SKM-1 (cell line): ENCODE data around the gene LELP1.
"Not testable (repeated sequence)": the region's sequence is repeated elsewhere in the genome, so short reads cannot be mapped to it uniquely, and the experiment has no call there.

Experiments used
- DNase-seq: peaks from one replicate; lab custom pipeline; 2025; ENCODE audit not compliant: unreplicated experiment; lab: John Stamatoyannopoulos, UW

LELP1 gene

DNA sequence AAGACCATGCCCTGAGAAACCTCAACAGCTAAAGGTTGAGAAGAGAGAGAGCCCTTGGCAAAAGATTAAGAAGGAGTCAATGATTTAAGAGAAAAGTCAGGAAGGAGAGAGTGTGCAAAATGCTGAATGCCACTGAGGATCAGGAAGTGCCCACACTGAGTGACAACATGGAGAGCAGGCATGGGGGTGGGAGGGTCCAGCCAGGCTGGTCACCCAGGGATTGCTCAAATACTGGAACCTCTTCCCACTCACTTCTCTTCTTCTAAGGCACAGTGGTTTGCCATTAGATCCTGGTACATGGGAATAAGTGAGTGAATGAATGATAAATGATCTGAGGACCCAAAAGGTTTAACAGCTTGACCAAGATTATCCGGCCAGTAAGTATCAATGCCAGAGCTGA lies 25.3 kb downstream of the LELP1 start:
- no peak for DNase-seq

DNA sequence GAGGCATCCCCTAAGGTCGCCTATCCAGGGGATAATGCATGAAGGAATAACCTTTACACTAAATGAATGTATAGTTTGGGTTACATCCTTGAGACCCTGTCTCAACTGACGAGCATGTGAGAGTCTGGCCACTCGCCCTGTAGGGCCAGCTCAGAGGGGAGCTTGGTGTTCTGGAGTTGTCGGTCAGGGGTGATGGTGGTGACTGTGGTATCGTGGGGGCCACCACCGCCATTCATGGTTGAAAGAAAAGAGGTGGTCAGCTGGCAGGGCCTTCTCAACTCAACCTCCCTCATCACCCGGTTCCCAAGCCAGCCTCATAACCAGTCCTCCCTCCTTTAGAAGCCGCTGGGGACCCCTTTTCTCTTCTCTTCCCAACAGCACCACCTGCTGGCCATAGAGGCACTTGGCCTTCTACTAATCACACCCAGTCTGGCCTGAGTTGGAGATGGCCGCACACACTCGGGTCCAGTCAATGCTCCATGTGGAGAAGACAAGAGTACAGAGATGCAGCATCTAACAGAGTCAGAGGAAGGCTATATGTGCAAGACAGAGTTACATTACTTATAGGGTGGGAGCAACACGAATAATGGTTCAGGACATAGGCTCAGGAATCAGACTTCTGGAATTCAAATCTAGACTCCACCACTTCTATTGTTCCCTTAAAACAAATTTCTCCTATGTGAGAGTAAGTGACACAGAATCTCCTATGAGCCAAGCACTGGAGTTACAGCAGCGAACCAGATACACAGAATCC lies 26.0 kb downstream of the LELP1 start:
- DNase-seq = not testable (repeated sequence)

DNA sequence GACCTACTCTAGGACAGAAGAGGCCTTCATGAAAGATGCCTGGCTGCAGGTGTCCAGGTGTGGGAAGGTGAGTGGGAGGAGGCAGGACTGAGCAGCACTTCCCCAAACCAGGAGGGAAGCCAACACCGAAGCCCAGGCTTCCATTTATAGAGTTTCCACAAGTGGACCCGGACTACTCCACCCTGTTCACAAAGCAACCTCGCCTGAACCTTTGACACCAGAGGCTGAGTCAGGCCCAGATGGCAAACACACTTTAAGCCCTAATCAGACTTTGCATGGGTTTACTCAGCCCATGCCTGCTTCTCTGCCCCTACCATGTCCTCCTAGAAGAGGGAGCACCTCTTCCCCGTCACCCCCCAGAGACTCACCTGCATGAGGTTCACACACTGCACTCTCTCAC lies 28.1 kb downstream of the LELP1 start:
- DNase-seq = no peak

DNA sequence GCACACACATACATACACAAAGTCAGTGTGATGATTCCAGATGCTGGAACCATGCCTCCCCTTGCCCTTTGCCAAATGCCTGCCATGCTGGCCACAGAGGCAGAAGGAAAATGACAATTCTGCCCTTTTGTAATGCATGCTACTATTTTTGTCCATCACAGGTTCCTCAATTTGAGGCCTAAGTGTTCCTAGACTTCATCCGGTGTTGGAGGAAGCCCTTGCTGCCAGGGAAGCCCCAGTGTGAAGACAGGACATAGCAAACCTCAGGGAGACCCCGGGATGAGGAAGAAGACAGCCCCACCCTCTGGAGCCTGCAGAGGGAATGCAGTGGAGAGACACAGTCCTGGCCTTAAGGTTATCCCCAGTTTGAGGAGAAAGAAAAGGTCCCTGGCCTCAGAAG lies 28.6 kb downstream of the LELP1 start:
- DNase-seq = peak; percentile 38

DNA sequence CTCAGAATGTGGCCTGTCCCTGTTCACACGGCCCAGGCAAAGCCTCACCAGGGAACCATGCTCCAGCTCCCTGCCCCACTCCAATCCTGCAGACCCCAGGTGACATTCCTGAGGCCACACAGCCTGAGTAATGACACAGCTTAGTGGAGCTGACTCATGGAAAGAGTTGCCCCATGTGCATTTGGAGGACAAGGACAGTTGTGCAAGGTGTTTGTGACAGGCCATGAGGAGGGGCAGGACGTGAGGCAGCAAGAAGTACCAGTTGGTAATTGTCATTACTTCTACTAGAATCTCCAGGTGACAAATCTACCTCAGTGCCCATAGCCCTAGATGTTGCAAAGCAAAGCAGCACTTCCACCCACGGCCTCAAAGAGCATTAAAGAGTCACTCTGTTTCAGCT lies 29.3 kb downstream of the LELP1 start:
- DNase-seq = no peak

DNA sequence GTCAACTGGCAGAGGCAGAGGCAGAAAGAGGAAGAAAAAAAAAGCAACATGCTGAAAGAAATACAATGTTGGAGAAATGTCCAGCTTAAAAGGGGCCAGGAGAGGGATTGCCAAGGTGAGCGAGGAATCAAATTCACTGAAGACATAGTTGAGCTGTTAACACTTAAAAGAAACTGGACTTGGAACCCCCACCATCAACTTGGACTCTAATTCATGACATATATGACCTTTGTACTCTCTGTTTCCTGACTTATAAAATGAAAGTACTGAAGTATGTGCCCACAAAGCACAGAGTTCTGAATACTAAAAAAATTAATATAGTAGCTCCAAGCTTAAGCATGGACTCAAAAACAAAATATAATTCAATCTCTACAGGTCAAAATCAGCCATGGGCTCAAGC lies 30.2 kb downstream of the LELP1 start:
- DNase-seq = no peak

DNA sequence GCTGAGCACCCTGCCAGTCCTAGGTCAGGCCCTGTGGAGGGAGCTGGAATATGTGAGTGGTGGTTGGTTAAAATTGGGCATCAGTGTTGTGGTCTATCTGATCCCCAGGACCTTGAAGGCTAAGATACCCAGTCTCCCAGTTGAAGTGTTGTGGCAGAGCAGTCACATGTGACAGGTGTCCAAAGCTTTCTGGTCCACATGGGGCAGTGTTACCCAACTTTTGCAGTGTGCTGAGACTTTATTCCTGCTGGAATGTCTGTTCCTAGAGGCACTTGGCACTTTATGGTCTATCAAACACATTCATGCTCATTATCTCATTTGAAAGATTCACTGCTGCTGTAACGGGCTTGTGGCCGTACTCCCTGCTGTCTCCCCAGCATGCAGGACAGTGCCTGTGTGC lies 35.3 kb downstream of the LELP1 start:
- DNase-seq = no peak

DNA sequence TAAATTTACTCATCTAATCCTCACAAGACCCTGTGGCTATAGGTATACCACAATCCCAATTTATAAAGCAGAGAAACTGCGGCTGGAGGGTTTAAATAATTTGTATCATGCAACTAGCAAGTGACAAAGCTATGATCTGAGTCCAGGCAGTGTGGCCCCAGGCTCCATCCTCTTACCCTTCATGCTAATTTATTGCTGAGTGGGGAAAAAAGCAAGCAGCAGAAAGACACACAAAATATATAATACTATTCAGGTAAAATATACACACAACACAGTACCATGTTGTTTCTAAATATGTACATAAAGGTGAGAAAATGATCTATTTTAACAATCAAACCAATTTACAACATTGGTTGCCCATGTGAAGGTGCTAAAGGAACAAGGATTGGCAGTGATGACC lies 38.9 kb downstream of the LELP1 start:
- DNase-seq = no peak

DNA sequence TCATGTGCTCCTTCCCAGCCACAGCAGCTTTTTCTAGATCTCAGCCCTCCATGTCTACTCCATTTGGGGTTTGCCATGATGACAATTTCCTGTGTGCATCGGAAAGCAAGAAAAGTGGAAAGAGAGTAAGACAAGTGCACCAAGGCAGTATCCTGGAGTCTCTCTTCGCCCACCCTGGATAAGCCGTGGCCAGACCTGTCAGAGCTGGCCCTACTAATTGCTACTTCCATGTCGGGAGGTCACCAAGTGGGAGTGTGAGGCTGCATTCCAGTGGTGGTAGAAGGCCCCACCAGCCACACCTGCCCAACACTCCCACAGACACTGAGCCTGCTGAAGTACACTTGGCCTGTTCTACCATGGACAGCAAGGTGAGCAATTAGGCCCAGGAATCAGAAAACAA lies 42.2 kb downstream of the LELP1 start:
- no peak for DNase-seq

DNA sequence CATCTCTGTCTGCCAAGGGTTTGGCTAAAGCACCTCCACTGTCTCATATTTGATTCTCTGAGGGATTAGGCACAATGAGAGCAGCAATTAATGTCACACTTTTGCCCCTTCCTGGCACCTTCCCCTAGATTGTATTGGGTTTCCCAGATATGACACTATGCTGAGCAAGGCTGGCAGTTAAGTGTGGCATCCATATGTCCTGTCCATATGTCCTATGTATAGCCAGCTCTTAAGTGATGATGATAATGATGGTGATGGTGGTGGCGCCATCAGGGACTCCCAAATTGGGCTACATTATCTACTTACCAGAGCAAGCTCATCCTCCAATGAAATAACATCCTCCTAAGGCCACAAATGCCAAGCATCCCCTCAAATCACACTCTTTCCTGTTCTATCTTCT lies 42.8 kb downstream of the LELP1 start:
- no peak for DNase-seq

DNA sequence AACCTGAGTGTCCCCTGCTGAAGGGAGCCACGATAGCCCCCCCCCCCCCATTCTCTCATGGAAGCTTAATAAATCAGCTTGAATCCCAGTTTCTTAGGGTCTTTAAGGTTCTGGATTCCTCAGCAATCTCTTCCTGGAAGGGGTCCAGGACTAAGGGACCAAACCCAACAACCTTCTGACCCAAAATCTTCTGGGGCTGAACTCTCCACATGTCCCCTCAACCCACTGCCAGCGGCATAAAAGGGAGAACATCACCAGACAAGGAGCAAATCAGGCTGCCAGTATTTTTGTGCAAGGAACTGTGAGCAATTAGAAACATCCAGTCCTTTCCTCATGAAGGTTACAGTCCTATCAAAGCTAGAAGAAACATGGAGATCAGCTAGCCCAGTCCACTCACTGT lies 43.6 kb downstream of the LELP1 start:
- no peak for DNase-seq

DNA sequence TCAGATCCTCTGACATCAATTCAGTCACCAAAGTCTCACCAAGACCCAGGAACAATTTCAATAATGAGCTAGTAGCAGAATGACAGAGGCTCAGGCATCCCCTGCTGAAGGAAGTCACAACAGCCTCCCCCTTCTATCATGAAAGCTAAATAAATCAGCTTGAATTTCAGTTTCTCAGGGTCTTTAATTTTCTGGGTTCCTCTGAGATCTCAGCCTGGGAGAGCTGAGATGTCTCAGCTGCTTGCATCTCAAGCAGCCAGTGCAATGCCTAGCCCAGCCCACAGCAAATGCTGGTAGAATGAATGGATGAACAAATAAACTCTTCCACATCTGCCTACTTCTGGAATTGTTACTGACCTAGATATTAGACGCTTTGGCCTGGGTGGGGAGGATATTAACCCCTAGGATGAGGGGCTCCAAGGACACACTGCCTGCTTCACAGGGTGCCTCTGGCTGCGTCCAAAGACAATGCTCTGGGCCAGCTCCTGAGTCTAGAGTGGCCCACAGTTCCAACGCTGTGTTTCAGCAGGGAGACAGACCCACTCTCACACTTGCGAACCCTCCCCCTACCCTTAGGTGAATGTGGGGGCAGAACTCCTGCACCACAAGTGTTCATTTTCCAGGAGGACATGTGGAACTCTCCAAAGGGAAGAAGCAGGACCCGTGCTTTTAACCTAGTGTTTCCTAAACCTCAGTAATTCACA lies 45.1 kb downstream of the LELP1 start:
- DNase-seq = no peak

DNA sequence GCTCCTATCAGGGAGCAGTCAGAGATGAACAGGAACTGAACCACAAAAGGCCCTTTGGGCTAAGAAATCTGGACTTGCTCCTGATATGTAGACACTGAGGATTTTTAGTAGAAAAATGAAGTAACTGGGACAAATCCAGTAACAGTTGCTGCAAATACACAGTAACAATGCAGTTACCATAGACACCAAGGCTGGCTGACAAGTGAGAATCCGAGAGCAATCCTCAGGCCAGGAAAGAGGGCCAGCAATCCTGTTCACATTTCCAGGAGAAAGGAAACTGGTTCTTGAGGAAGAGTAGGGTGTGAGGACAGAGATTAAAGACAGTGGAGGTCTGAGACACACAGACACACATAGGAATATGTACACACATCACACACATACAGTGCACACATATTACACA lies 46.9 kb downstream of the LELP1 start:
- DNase-seq = no peak

DNA sequence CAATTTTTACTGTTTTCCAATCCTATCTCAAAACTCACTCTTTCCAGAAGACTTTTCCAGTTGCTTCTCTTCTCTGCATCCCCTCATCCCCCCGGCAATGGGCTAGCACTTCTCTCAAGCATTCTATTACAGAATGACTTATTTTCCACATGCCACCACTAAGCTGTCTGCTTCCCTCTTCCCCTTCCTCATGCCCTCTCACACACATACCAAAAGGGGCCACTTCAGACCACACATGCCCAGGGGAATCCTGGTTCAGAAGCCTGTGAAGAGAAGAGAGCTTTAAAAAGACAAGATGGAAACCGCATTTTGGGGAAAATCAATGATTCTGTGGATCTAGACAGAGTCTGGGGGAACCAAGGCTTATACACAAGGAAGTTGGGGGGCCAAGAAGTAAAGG lies 47.9 kb downstream of the LELP1 start:
- DNase-seq = no peak

DNA sequence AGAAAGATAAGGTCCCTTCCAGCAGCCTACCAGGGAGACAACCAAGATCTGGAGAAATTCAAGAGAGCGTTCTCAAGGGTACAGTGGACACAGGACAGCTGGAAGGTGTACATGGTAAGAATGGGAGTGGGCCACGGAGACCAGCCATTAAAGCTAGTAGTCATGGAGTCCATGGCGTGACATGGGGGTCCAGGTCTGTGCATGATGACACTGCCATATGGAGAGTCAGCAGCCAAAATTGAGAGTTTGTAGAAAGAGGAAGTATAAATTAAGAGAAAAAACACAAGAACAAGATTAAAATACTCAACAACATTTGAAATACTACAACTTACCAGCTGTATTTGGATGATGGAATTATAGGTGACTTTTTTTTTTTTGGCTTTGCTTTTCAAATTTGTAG lies 48.3 kb downstream of the LELP1 start:
- no peak for DNase-seq

DNA sequence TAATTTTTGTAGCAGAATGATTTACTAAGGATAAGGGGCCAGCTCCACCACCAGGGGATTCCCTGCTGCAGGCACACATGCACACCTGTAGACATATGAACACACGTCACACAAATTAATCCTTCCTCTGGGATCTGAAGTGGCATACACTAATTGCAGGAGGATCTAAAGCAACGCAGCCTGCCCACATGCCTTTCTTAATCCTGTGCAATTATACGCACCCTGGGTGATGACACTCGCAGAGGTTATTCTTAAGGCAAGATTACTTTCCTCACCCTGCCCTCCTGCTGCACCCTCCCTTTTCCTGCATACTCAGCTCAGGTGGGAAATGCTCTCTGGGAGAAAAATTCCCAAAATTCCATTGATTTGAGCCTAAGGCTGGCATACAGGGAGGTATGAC lies 48.8 kb downstream of the LELP1 start:
- DNase-seq = no peak

DNA sequence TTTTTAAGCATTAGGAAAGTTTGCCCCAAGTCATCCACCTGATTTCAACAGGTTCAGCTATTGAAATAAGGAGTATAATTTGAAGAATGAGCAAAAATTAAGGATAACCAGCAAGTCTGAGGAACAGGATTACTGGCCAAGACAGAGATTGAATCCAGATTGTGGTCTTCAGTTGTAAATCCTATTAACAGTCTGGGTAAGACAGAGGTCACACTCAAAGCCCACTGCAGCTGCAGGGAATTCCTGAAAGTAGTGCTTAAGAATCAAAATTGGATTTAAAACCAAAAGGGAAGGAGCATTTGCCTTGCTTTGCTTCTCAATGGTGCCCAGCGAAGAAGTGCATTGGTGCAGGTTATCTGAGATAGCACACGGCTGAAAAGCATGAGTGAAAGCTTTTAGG lies 49.8 kb downstream of the LELP1 start:
- no peak for DNase-seq

DNA sequence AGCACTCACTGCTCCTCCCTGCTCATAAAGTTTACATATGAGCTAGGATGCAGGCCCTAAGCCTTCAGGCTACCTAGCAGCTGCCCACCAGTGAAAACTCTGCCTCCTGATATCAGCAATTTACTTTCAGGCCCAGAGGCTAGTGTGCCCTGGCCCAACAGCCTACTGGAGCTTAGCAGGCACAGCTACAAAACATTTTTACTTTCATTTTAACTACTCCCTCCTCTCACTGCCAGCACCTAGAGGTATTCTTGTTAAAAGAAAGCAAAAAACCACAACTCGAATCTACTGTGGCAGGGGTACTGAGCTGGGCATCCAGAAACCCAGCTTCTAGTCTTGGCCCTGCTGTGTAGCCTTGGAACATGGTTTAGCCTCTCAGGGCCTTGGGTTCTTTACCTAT lies 50.5 kb downstream of the LELP1 start:
- DNase-seq = no peak
